CD4-positive, alpha-beta T cell (primary cell): ENCODE results near the gene ALPK3. TPM values are rescaled to one million over a fixed set of nuclear protein-coding genes. Genes with fewer than 3 reads are reported as not detected.

Source experiments
- ATAC-seq: fragments of 200-7000 bp; cut with Tn5 transposase; one replicate; pipeline ENCODE4 v1.10.0; 2022; ENCODE audit warnings: mild to moderate bottlenecking; ENCODE audit not compliant: poor library complexity
- CTCF ChIA-PET: fragments of 350-600 bp; sonication (Branson Sonifier 250); formaldehyde crosslinking; loops from one replicate; lab custom pipeline; 2021; ENCODE audit warnings: antibody characterized with exemption, inconsistent platforms; lab: Charles Lee
- POLR2A ChIA-PET: fragments of 350-600 bp; sonication (Branson Sonifier 250); formaldehyde crosslinking; loops from one replicate; lab custom pipeline; 2021; ENCODE audit warnings: antibody characterized with exemption, inconsistent platforms; lab: Charles Lee
- DNase-seq, 14 experiments: peaks; one replicate each; pipeline ENCODE4 v3.0.0-alpha.2; 2013 to 2020; ENCODE audit warnings: mixed read lengths in 2 of 14
- H3K27ac ChIP-seq, 2 donors: one replicate each; pipeline versions ENCODE4 v1.5.1 to v1.7.0; 2013; ENCODE audit warnings: low read length in 2 of 2, low read depth in 1 of 2, mild to moderate bottlenecking in 1 of 2
- H3K27me3 ChIP-seq, 2 experiments: 1 replicate in 1 of 2; 2 replicates in 1 of 2; pipeline versions ENCODE4 v1.6.1 to v1.7.0; 2013; ENCODE audit warnings: low read length in 2 of 2, control low read depth in 1 of 2, mild to moderate bottlenecking in 1 of 2, moderate library complexity in 1 of 2; ENCODE audit not compliant: insufficient read depth in 2 of 2, control insufficient read depth in 1 of 2
- H3K36me3 ChIP-seq: one replicate; pipeline ENCODE4 v1.6.1; 2013; ENCODE audit warnings: low read length, control low read depth; ENCODE audit not compliant: insufficient read depth
- H3K4me1 ChIP-seq: one replicate; pipeline ENCODE4 v1.6.1; 2013; ENCODE audit warnings: low read length, control low read depth; ENCODE audit not compliant: insufficient read depth
- H3K4me3 ChIP-seq: one replicate; pipeline ENCODE4 v1.5.1; 2013; ENCODE audit warnings: mild to moderate bottlenecking, low read length, moderate library complexity
- H3K9me3 ChIP-seq, 2 experiments: 1 replicate in 1 of 2; 2 replicates in 1 of 2; pipeline versions ENCODE4 v1.6.1 to v1.7.0; 2013; ENCODE audit warnings: low read length in 2 of 2, mild to moderate bottlenecking in 2 of 2, control low read depth in 1 of 2, moderate library complexity in 1 of 2; ENCODE audit not compliant: control insufficient read depth in 1 of 2, insufficient read depth in 1 of 2
- H3K27ac Mint-ChIP-seq: one replicate; pipeline ENCODE4 v1.8.0; 2020; ENCODE audit warnings: mixed read lengths
- H3K27me3 Mint-ChIP-seq: one replicate; pipeline ENCODE4 v1.8.0; 2021; ENCODE audit warnings: mixed read lengths
- H3K36me3 Mint-ChIP-seq: one replicate; pipeline ENCODE4 v1.8.0; 2021; ENCODE audit warnings: low read depth, mixed read lengths
- H3K4me1 Mint-ChIP-seq: one replicate; pipeline ENCODE4 v1.8.0; 2021; ENCODE audit warnings: low read depth, mixed read lengths
- H3K4me3 Mint-ChIP-seq: one replicate; pipeline ENCODE4 v1.8.0; 2020; ENCODE audit warnings: mild to moderate bottlenecking, mixed read lengths
- H3K9me3 Mint-ChIP-seq: one replicate; pipeline ENCODE4 v1.8.0; 2020; ENCODE audit warnings: mixed read lengths
- CTCF ChIP-seq: fragments of 200-600 bp; IDR thresholded peaks from one replicate; pipeline ENCODE4 v1.8.0; 2022; ENCODE audit warnings: antibody characterized with exemption, mild to moderate bottlenecking
- intact Hi-C, 2 experiments: fragments of 100-400 bp; cut with DNase I in 1 of 2; cut with micrococcal nuclease in 1 of 2; formaldehyde crosslinking; loops; one replicate each; pipeline versions ENCODE4 v1.15.1 to v1.9.0; 2023 to 2025; cut with DNase I, micrococcal nuclease
- total RNA-seq, 174 experiments: library from RNA in 2 of 174; stranded (reverse) in 2 of 174; gene quantifications; one replicate each; pipeline ENCODE4 v1.2.3 and lab custom pipeline; 2021 to 2026

The ALPK3 gene
- total RNA-seq, 2 experiments from 2014 or later, result 0.14 TPM

GRCh38 chr15:84891339-84891738 lies 74.2 kb downstream of the ALPK3 start:
- TF ChIP-seq CTCF, result no peak

GRCh38 chr15:84892786-84893307 lies 75.7 kb downstream of the ALPK3 start:
- no peak overlapping the region for H3K27ac ChIP-seq
- DNase-seq (no peak), ATAC-seq (no peak)
- Mint-ChIP-seq H3K4me3 (no peak overlapping the region), H3K36me3 (no peaks in the 10 kb centered on the region), H3K27me3 (peaks cover 6% of the 10 kb centered on the region), H3K4me1 (no peaks in the 10 kb centered on the region), H3K27ac (no peak overlapping the region), H3K9me3 (no peaks in the 10 kb centered on the region)
- ChIA-PET CTCF (no interaction called here), POLR2A (no interaction called here)
- H3K9me3 ChIP-seq, result no peaks in the 10 kb centered on the region
- no peaks in the 10 kb centered on the region for H3K4me1 ChIP-seq
- no peaks in the 10 kb centered on the region for H3K36me3 ChIP-seq
- no peaks in the 10 kb centered on the region for H3K27me3 ChIP-seq
- no peak overlapping the region for H3K4me3 ChIP-seq
- no peak for TF ChIP-seq CTCF
- intact Hi-C loops, result loop anchor here in 1 of 2 experiments (5.0 kb wide), 1 partner anchor 61 kb away; no protein-coding TSS in a partner anchor

More at GRCh38 chr15:84891339-84891738, 74.2 kb downstream of the ALPK3 start:
- Mint-ChIP-seq H3K9me3 (no peaks in the 10 kb centered on the region), H3K27ac (no peak overlapping the region), H3K4me3 (no peak overlapping the region), H3K27me3 (no peaks in the 10 kb centered on the region), H3K4me1 (no peaks in the 10 kb centered on the region), H3K36me3 (no peaks in the 10 kb centered on the region)
- H3K36me3 ChIP-seq, result no peaks in the 10 kb centered on the region
- ATAC-seq (no peak), DNase-seq (no peak)
- no peaks in the 10 kb centered on the region for H3K4me1 ChIP-seq
- ChIA-PET CTCF (no interaction called here), POLR2A (no interaction called here)
- H3K9me3 ChIP-seq, result no peaks in the 10 kb centered on the region
- H3K4me3 ChIP-seq, result no peak overlapping the region
- intact Hi-C loops, result loop anchor here in 1 of 2 experiments (5.0 kb wide), 1 partner anchor 59 kb away; no protein-coding TSS in a partner anchor
- no peak overlapping the region for H3K27ac ChIP-seq
- no peaks in the 10 kb centered on the region for H3K27me3 ChIP-seq

- H3K27me3 Mint-ChIP-seq, result peaks cover 6% of the 10 kb centered on the region
Measured at GRCh38 chr15:84893607-84894006, 76.5 kb downstream of the ALPK3 start.

More at GRCh38 chr15:84893607-84894006, 76.5 kb downstream of the ALPK3 start:
- Mint-ChIP-seq H3K36me3 (no peaks in the 10 kb centered on the region), H3K27ac (no peak overlapping the region), H3K9me3 (no peaks in the 10 kb centered on the region), H3K4me3 (no peak overlapping the region), H3K4me1 (no peaks in the 10 kb centered on the region)
- H3K4me3 ChIP-seq, result no peak overlapping the region
- no peak overlapping the region for H3K27ac ChIP-seq
- CTCF ChIA-PET, result no interaction called here
- no peaks in the 10 kb centered on the region for H3K27me3 ChIP-seq
- ATAC-seq (no peak), DNase-seq (no peak)
- no peak for TF ChIP-seq CTCF
- intact Hi-C loops, result loop anchor here in 1 of 2 experiments (5.0 kb wide), 1 partner anchor 61 kb away; no protein-coding TSS in a partner anchor
- H3K4me1 ChIP-seq, result no peaks in the 10 kb centered on the region
- no peaks in the 10 kb centered on the region for H3K9me3 ChIP-seq
- POLR2A ChIA-PET, result no interaction called here
- H3K36me3 ChIP-seq, result no peaks in the 10 kb centered on the region
